ENCODE measurements around the gene NTM.

Gene NTM

DNA sequence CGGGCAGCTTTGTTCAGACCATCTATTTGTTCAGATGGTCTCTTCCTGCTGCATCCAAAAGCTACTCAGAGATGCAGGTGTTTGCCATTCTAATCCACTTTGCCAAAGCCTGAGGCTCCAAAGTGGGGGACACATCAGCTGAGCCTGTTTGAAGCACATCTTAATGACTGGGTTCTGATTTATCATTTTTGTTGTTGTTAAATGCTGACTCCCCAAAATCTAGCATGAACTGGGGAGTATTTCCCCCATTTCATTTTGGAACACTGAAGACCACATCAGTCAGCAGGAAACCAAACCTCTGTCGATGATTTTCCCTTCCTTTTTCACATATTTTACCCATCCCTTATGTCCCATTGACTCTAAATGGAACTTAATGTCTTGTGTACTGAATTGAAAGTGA is 262.6 kb downstream of the NTM start:
- no peaks in the 10 kb centered on the region for H3K27me3 ChIP-seq (ENCODE audit: insufficient read depth, low read length, poor library complexity, severe bottlenecking)

DNA sequence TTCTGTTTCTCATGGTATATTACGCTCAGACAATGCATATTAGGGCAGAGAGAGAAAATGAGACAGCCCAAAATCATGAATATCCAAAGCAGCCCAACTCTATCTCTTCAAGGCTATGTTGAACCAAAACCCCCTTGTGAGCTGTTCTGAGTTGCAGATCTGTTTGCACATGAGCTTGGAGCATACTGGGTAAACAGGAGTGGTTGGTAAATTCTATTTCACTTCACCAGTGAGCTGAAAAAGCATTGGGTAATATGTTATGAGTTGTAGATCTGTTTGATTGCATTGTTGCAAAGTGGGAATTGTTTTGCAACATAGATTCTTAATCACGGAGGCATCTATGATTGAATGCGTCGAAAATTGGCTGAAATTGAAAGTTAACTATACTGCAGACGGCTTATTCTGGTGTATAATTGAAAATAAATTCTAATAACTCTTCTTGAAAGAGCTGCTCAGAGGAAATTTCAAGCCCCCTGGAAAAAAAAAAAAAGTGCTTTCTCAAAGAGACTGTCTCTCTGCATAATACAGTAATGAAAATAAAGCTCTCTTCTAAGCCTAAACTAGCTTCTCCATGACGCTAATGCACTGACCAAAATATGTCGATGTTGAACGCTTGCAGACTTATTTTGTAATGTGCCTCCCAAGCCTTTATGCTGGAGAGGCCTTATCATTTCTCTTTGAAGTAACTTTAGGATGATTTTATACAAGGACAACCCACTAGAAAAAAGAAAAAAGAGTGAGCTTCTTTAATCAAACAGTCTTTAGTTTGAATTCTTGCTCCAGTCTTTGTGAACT is 263.7 kb downstream of the NTM start:
- peaks cover 71% of the 10 kb centered on the region for H3K4me1 ChIP-seq (ENCODE audit: insufficient read depth, low read length, poor library complexity, severe bottlenecking)
- no peaks in the 10 kb centered on the region for H3K79me2 ChIP-seq (ENCODE audit: insufficient read depth, low read length)
- no peaks in the 10 kb centered on the region for H3K36me3 ChIP-seq (ENCODE audit: insufficient read depth, low read length)
- H3K9me2 ChIP-seq (replicated peaks; ENCODE audit: low read depth, low read length): no peaks in the 10 kb centered on the region
- no peaks in the 10 kb centered on the region for H3K27me3 ChIP-seq (ENCODE audit: insufficient read depth, low read length, poor library complexity, severe bottlenecking)
- H2AFZ ChIP-seq (ENCODE audit: low read length): no peak overlapping the region
- TF ChIP-seq EZH2phosphoT487 (IDR thresholded peaks at IDR 0.05; ENCODE audit: borderline replicate concordance) (no peak), CTCF (conservative IDR thresholded peaks at IDR 0.05; ENCODE audit: low read length) (no peak)
- H3K9me3 ChIP-seq (ENCODE audit: insufficient read depth, low read depth, low read length): no peaks in the 10 kb centered on the region
- H3K9ac ChIP-seq (ENCODE audit: low read depth, low read length, poor library complexity, severe bottlenecking): peak overlapping the region; percentile 49
- H3K4me3 ChIP-seq (ENCODE audit: low read length, poor library complexity, severe bottlenecking): peak overlapping the region; percentile 13
- no peaks in the 10 kb centered on the region for H4K20me1 ChIP-seq (ENCODE audit: insufficient read depth, low read length, poor library complexity, severe bottlenecking)
- peaks cover 8% of the 10 kb centered on the region; the same call in 1 of the 2 replicates for H3F3A ChIP-seq (ENCODE audit: low read depth)
- peak overlapping the region; percentile 51 for H3K4me2 ChIP-seq (ENCODE audit: low read depth, low read length, poor library complexity, severe bottlenecking)

More for the DNA sequence above, 262.6 kb downstream of the NTM start:
- H3K4me3 ChIP-seq (ENCODE audit: low read length, poor library complexity, severe bottlenecking): peak overlapping the region; percentile 13
- H3K9me3 ChIP-seq (ENCODE audit: insufficient read depth, low read depth, low read length): no peaks in the 10 kb centered on the region
- no peaks in the 10 kb centered on the region for H4K20me1 ChIP-seq (ENCODE audit: insufficient read depth, low read length, poor library complexity, severe bottlenecking)
- peaks cover 59% of the 10 kb centered on the region for H3K4me1 ChIP-seq (ENCODE audit: insufficient read depth, low read length, poor library complexity, severe bottlenecking)
- H3K9me2 ChIP-seq (replicated peaks; ENCODE audit: low read depth, low read length): no peaks in the 10 kb centered on the region
- peaks cover 3% of the 10 kb centered on the region; the same call in 1 of the 2 replicates for H3F3A ChIP-seq (ENCODE audit: low read depth)
- TF ChIP-seq EZH2phosphoT487 (IDR thresholded peaks at IDR 0.05; ENCODE audit: borderline replicate concordance): no peak
- no peak for TF ChIP-seq CTCF (conservative IDR thresholded peaks at IDR 0.05; ENCODE audit: low read length)
- peak overlapping the region; percentile 51 for H3K4me2 ChIP-seq (ENCODE audit: low read depth, low read length, poor library complexity, severe bottlenecking)
- H2AFZ ChIP-seq (ENCODE audit: low read length): no peak overlapping the region
- H3K36me3 ChIP-seq (ENCODE audit: insufficient read depth, low read length): no peaks in the 10 kb centered on the region
- H3K79me2 ChIP-seq (ENCODE audit: insufficient read depth, low read length): no peaks in the 10 kb centered on the region
- peak overlapping the region; percentile 49 for H3K9ac ChIP-seq (ENCODE audit: low read depth, low read length, poor library complexity, severe bottlenecking)

DNA sequence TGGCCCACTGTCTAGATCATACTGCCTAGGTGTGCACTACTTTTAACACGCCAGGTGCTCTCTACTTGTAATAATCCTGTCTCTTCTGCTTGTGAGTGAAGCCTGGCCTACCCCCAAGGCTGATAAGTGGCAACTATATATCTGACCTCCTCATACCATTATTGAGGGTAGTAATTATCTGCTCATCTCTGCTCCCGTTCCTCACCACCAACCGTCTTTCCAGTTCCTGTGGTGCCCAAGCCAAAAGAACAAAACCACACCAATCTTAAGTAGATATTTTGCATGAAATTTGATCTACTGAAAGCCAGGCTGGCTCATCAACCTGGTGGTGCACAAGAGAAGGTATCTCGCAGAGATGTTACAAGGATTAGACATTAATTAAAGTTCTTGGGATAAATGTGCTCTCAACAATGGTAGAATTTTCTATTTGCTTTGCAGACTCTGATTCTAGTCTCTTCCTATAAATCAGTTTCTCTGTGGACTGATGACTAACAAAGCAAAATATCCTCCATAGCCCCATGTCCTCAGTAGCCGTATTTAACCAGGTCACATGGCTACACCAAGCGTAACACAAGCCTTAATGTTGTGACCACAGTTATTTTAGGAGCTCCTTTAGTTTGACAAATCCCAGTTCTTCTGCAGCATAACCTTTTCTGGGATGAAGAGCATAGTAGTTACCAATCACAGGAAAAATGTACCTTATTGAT is 267.2 kb downstream of the NTM start:
- H3K9me3 ChIP-seq (ENCODE audit: insufficient read depth, low read depth, low read length): no peaks in the 10 kb centered on the region
- TF ChIP-seq EZH2phosphoT487 (IDR thresholded peaks at IDR 0.05; ENCODE audit: borderline replicate concordance) (no peak), CTCF (conservative IDR thresholded peaks at IDR 0.05; ENCODE audit: low read length) (no peak)

More for the DNA sequence above, 267.2 kb downstream of the NTM start:
- Histone ChIP-seq H3K4me1 (ENCODE audit: insufficient read depth, low read length, poor library complexity, severe bottlenecking) (peaks cover 78% of the 10 kb centered on the region), H3K4me3 (ENCODE audit: low read length, poor library complexity, severe bottlenecking) (peak overlapping the region; percentile 55), H2AFZ (ENCODE audit: low read length) (no peak overlapping the region), H3K27me3 (ENCODE audit: insufficient read depth, low read length, poor library complexity, severe bottlenecking) (no peaks in the 10 kb centered on the region), H3K4me2 (ENCODE audit: low read depth, low read length, poor library complexity, severe bottlenecking) (peak overlapping the region; percentile 72), H3F3A (ENCODE audit: low read depth) (peaks cover 8% of the 10 kb centered on the region; the same call in 1 of the 2 replicates), H3K9ac (ENCODE audit: low read depth, low read length, poor library complexity, severe bottlenecking) (peak overlapping the region; percentile 83), H3K79me2 (ENCODE audit: insufficient read depth, low read length) (no peaks in the 10 kb centered on the region), H4K20me1 (ENCODE audit: insufficient read depth, low read length, poor library complexity, severe bottlenecking) (no peaks in the 10 kb centered on the region), H3K9me2 (replicated peaks; ENCODE audit: low read depth, low read length) (no peaks in the 10 kb centered on the region), H3K36me3 (ENCODE audit: insufficient read depth, low read length) (no peaks in the 10 kb centered on the region)

Measured in Loucy (cell line).